IMR-90 (cell line): ENCODE data around the gene VEZT. TPM values are rescaled to one million over a fixed set of nuclear protein-coding genes. Genes with fewer than 3 reads are reported as not detected.

ENCODE experiments used
- ATAC-seq: fragments of 200-7000 bp; cut with Tn5 transposase; 2 replicates; pipeline ENCODE4 v1.9.1; 2020; ENCODE audit warnings: low read depth, mild to moderate bottlenecking, moderate library complexity
- BruUV-seq: library from RNA; stranded (reverse); fragments of 400-500 nt; replicated peaks from 2 replicates; lab custom pipeline; 2021; lab: Mats Ljungman, UMichigan
- CTCF ChIA-PET: fragments of 300-600 bp; formaldehyde crosslinking; extraction: SDS; loops from one replicate; lab custom pipeline; 2021; ENCODE audit warnings: antibody characterized with exemption; lab: Yijun Ruan, JAX
- POLR2A ChIA-PET: fragments of 300-600 bp; sonication (Branson Sonifier 250); formaldehyde crosslinking; loops from one replicate; lab custom pipeline; 2022; ENCODE audit warnings: antibody characterized with exemption; ENCODE audit not compliant: unreplicated experiment; lab: Charles Lee
- DNase-seq: peaks from one replicate; pipeline ENCODE4 v3.0.0; 2013
- H2AFZ ChIP-seq: replicated peaks from 2 replicates; pipeline ENCODE3; 2013; ENCODE audit warnings: low read length, mild to moderate bottlenecking; ENCODE audit not compliant: poor library complexity
- H2AK5ac ChIP-seq: 2 replicates; pipeline ENCODE4 v1.6.1; 2013; ENCODE audit warnings: low read depth, low read length, inconsistent platforms
- H2AK9ac ChIP-seq: replicated peaks from 2 replicates; pipeline ENCODE3; 2013; ENCODE audit warnings: mild to moderate bottlenecking, low read depth, low read length, moderate library complexity; ENCODE audit not compliant: poor library complexity
- H2BK120ac ChIP-seq: 2 replicates; pipeline ENCODE4 v1.6.1; 2013; ENCODE audit warnings: low read depth, low read length, inconsistent platforms
- H2BK15ac ChIP-seq: 3 replicates; pipeline ENCODE4 v1.6.1; 2013; ENCODE audit warnings: low read depth, low read length, inconsistent platforms
- H2BK20ac ChIP-seq: 2 replicates; pipeline ENCODE4 v1.6.1; 2013; ENCODE audit warnings: low read depth, mild to moderate bottlenecking, inconsistent platforms, low read length, moderate library complexity
- H2BK5ac ChIP-seq: 2 replicates; pipeline ENCODE4 v1.6.1; 2013; ENCODE audit warnings: mild to moderate bottlenecking, low read depth, low read length, inconsistent platforms; ENCODE audit not compliant: poor library complexity, severe bottlenecking
- H3K14ac ChIP-seq: replicated peaks from 2 replicates; pipeline ENCODE4 v1.6.1; 2013; ENCODE audit warnings: low read depth, low read length, inconsistent platforms
- H3K18ac ChIP-seq: 2 replicates; pipeline ENCODE4 v1.6.1; 2013; ENCODE audit warnings: low read depth, low read length, control low read depth
- H3K23ac ChIP-seq: 2 replicates; pipeline ENCODE4 v1.6.1; 2013; ENCODE audit warnings: low read depth, low read length, inconsistent platforms
- H3K27ac ChIP-seq: 2 replicates; pipeline ENCODE4 v1.5.1; 2013; ENCODE audit warnings: mild to moderate bottlenecking, control low read depth, low read length; ENCODE audit not compliant: insufficient read depth
- H3K27me3 ChIP-seq: 2 replicates; pipeline ENCODE4 v1.6.1; 2013; ENCODE audit warnings: low read length; ENCODE audit not compliant: control insufficient read depth, insufficient read depth
- H3K36me3 ChIP-seq: 2 replicates; pipeline ENCODE4 v1.6.1; 2013; ENCODE audit warnings: low read length, mixed read lengths; ENCODE audit not compliant: control insufficient read depth, insufficient read depth
- H3K4ac ChIP-seq: 2 replicates; pipeline ENCODE4 v1.6.1; 2013; ENCODE audit warnings: low read depth, low read length, inconsistent platforms
- H3K4me1 ChIP-seq: 2 replicates; pipeline ENCODE4 v1.6.1; 2013; ENCODE audit warnings: low read length, mixed read lengths; ENCODE audit not compliant: control insufficient read depth, insufficient read depth
- H3K4me2 ChIP-seq: 2 replicates; pipeline ENCODE4 v1.6.1; 2013; ENCODE audit warnings: low read depth, mild to moderate bottlenecking, control low read depth, low read length, moderate library complexity
- H3K4me3 ChIP-seq: 2 replicates; pipeline ENCODE4 v1.5.1; 2013; ENCODE audit warnings: low read depth, mild to moderate bottlenecking, control low read depth, low read length, moderate library complexity; ENCODE audit not compliant: insufficient read depth
- H3K56ac ChIP-seq: 2 replicates; pipeline ENCODE4 v1.6.1; 2013; ENCODE audit warnings: low read length, inconsistent platforms; ENCODE audit not compliant: insufficient read depth; ENCODE audit errors: extremely low read depth
- H3K79me1 ChIP-seq, 2 experiments: 2 replicates each; pipeline ENCODE4 v1.6.1; 2013; ENCODE audit warnings: low read length in 2 of 2, inconsistent platforms in 1 of 2, low read depth in 1 of 2
- H3K9ac ChIP-seq: 2 replicates; pipeline ENCODE4 v1.6.1; 2013; ENCODE audit warnings: low read depth, low read length, control low read depth
- H3K9me1 ChIP-seq: 2 replicates; pipeline ENCODE4 v1.6.1; 2013; ENCODE audit warnings: low read length, inconsistent platforms; ENCODE audit not compliant: insufficient read depth
- H3K9me3 ChIP-seq: 2 replicates; pipeline ENCODE4 v1.6.1; 2013; ENCODE audit warnings: low read length; ENCODE audit not compliant: control insufficient read depth, insufficient read depth
- H4K20me1 ChIP-seq: 2 replicates; pipeline ENCODE4 v1.6.1; 2013; ENCODE audit warnings: low read length, inconsistent platforms; ENCODE audit not compliant: insufficient read depth
- H4K5ac ChIP-seq: 2 replicates; pipeline ENCODE4 v1.6.1; 2013; ENCODE audit warnings: mild to moderate bottlenecking, low read depth, low read length, control low read depth
- H4K8ac ChIP-seq, 2 experiments: 2 replicates each; pipeline ENCODE4 v1.6.1; 2013; ENCODE audit warnings: low read depth in 2 of 2, low read length in 2 of 2, control low read depth in 1 of 2, inconsistent platforms in 1 of 2
- H4K91ac ChIP-seq: 2 replicates; pipeline ENCODE4 v1.6.1; 2013; ENCODE audit warnings: low read depth, low read length, inconsistent platforms; ENCODE audit not compliant: insufficient read depth
- BHLHE40 ChIP-seq: fragments of 150-350 bp; IDR thresholded peaks from 2 replicates; pipeline ENCODE4 v1.6.1; 2016; ENCODE audit warnings: mild to moderate bottlenecking, low read depth, low read length
- CEBPB ChIP-seq: IDR thresholded peaks from 2 replicates; pipeline ENCODE4 v1.6.1; 2012; ENCODE audit warnings: low read depth, low read length, improper control_type of control experiment
- CHD1 ChIP-seq: IDR thresholded peaks from 2 replicates; pipeline ENCODE4 v1.6.1; 2012; ENCODE audit warnings: low read depth, low read length, improper control_type of control experiment
- CTCF ChIP-seq: conservative IDR thresholded peaks from 2 replicates; pipeline ENCODE4 v1.5.1; 2012; ENCODE audit warnings: mild to moderate bottlenecking, low read depth, low read length, improper control_type of control experiment
- FOS ChIP-seq: fragments of 150-350 bp; IDR thresholded peaks from 2 replicates; pipeline ENCODE4 v1.6.1; 2016; ENCODE audit warnings: low read depth, low read length
- MAZ ChIP-seq: IDR thresholded peaks from 2 replicates; pipeline ENCODE4 v1.6.1; 2012; ENCODE audit warnings: low read depth, mild to moderate bottlenecking, low read length, improper control_type of control experiment, moderate library complexity, borderline replicate concordance
- MXI1 ChIP-seq: IDR thresholded peaks from 2 replicates; pipeline ENCODE4 v1.6.1; 2012; ENCODE audit warnings: low read depth, mild to moderate bottlenecking, low read length, moderate library complexity, borderline replicate concordance
- NFE2L2 ChIP-seq: fragments of 150-350 bp; IDR thresholded peaks from 2 replicates; pipeline ENCODE4 v1.6.1; 2016; ENCODE audit warnings: low read depth, mild to moderate bottlenecking, low read length
- POLR2A ChIP-seq: IDR thresholded peaks from 2 replicates; pipeline ENCODE4 v1.6.1; 2012; ENCODE audit warnings: mild to moderate bottlenecking, low read depth, low read length
- RAD21 ChIP-seq: IDR thresholded peaks from 2 replicates; pipeline ENCODE4 v1.6.1; 2012; ENCODE audit warnings: low read length, improper control_type of control experiment
- RCOR1 ChIP-seq: IDR thresholded peaks from 2 replicates; pipeline ENCODE4 v1.6.1; 2012; ENCODE audit warnings: mild to moderate bottlenecking, low read length, improper control_type of control experiment; ENCODE audit not compliant: insufficient replicate concordance
- RFX5 ChIP-seq: IDR thresholded peaks from 2 replicates; pipeline ENCODE4 v1.8.0; 2012; ENCODE audit warnings: low read depth, mild to moderate bottlenecking, low read length, moderate library complexity
- SMC3 ChIP-seq: fragments of 150-350 bp; IDR thresholded peaks from 2 replicates; pipeline ENCODE4 v1.6.1; 2016; ENCODE audit warnings: low read depth, mild to moderate bottlenecking, antibody characterized with exemption, low read length, moderate library complexity
- WGBS, 2 experiments: methylation state at CpG; one replicate each; pipeline versions ENCODE4 v1.1.5 to v1.1.7; 2013; ENCODE audit warnings: missing lambda C conversion rate in 2 of 2; ENCODE audit not compliant: insufficient read length in 1 of 2; ENCODE audit errors: extremely low coverage in 2 of 2; 5-methylcytosine and 5-hydroxymethylcytosine counted together
- dilution Hi-C: fragments of 300-500 bp; cut with HindIII; formaldehyde crosslinking; loops from one replicate; pipeline ENCODE4 v1.14.3; 2018; ENCODE audit warnings: low sequenced_read_pairs; ENCODE audit not compliant: unreplicated experiment
- in situ Hi-C: fragments of 300-500 bp; cut with MboI; formaldehyde crosslinking; loops from 3 replicates; pipeline ENCODE4 v1.14.3; 2019; ENCODE audit warnings: low sequenced_read_pairs, inconsistent platforms, mixed read lengths
- intact Hi-C: fragments of 100-400 bp; cut with micrococcal nuclease; formaldehyde crosslinking; loops from 2 replicates; pipeline ENCODE4 v1.10.0; 2022
- polyA plus RNA-seq, 3 experiments: library from polyadenylated mRNA; depleted of rRNA; stranded (reverse); fragments of >200 nt; gene quantifications; 2 replicates each; pipeline ENCODE4 v1.2.3, GENCODE V29; 2012; ENCODE audit warnings: low replicate concordance in 1 of 3
- total RNA-seq: library from RNA; depleted of rRNA; stranded (reverse); fragments of >200 nt; gene quantifications from 2 replicates; pipeline ENCODE4 v1.2.3, GENCODE V29; 2012
- TF ChIP-seq, protein P1 (sequence below): fragments of 150-350 bp; IDR thresholded peaks from 2 replicates; pipeline ENCODE4 v1.6.1; 2017; ENCODE audit warnings: mild to moderate bottlenecking, antibody characterized with exemption, low read length, low read depth
- TF ChIP-seq, protein P2 (sequence below): fragments of 150-350 bp; IDR thresholded peaks from 2 replicates; pipeline ENCODE4 v1.6.1; 2016; ENCODE audit warnings: low read depth, mild to moderate bottlenecking, low read length, moderate library complexity, borderline replicate concordance

Gene VEZT
- total and polyA plus RNA-seq, 2 of the 4 experiments (the other 2 are of a cell fraction): 54.5 to 90.2 TPM

DNA sequence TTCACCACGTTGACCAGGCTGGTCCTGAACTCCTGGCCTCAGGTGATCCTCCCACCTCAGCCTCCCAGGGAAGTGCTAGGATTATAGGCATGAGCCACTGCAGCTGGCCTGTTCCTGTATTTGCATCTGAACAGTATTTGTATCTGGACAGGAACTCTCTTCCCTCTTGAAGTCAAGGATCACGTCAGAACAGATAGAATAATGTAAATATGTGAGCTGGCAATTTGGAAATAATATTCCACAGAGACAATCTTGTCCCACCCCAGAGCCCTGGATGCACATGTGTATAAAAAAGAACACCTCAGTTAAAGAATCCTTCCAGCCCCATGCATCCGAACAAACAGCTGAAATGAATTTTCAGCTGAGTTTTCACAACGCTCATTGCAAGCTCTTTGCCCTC is 118.3 kb downstream of the VEZT start:
- Histone ChIP-seq H3K36me3 (no peaks in the 10 kb centered on the region), H3K79me1 (no peaks in the 10 kb centered on the region), H3K4me3 (no peak overlapping the region), H3K23ac (peak overlapping the region; percentile 74; the same call in 1 of the 2 replicates), H3K27me3 (no peaks in the 10 kb centered on the region), H2AK9ac (no peak overlapping the region), H2BK120ac (peak overlapping the region; percentile 86), H4K91ac (peak overlapping the region; percentile 29), H3K9me3 (peaks cover 2% of the 10 kb centered on the region; the same call in 1 of the 2 replicates), H4K5ac (peak overlapping the region; percentile 71), H3K27ac (peak overlapping the region; percentile 76), H3K4me1 (peaks cover 8% of the 10 kb centered on the region), H3K56ac (peak overlapping the region; percentile 78), H2BK5ac (peak overlapping the region; percentile 88), H3K4me2 (peak overlapping the region; percentile 87), H2AK5ac (peak overlapping the region; percentile 33; the same call in 1 of the 2 replicates), H2AFZ (peak overlapping the region; percentile 65), H3K9ac (peak overlapping the region; percentile 61; the same call in 1 of the 2 replicates), H3K9me1 (peaks cover 9% of the 10 kb centered on the region), H4K8ac (peak overlapping the region; percentile 54 to 89; a peak in 3 of 4 replicates), H2BK15ac (peak overlapping the region; percentile 75; the same call in 2 of the 3 replicates), H3K18ac (peak overlapping the region; percentile 88), H2BK20ac (peak overlapping the region; percentile 93), H4K20me1 (no peaks in the 10 kb centered on the region), H3K14ac (peak overlapping the region; percentile 62; the same call in 1 of the 2 replicates), H3K4ac (peak overlapping the region; percentile 66)
- dilution Hi-C loops: no loop called here
- in situ Hi-C loops: loop anchor here (5.0 to 25.0 kb wide), 3 partner anchors 219 to 1199 kb away; partner anchors contain the start of gene PLXNC1
- POLR2A ChIA-PET: no interaction called here
- CTCF ChIA-PET: interaction anchor here (0.6 to 2.7 kb wide), 12 partner anchors 11 to 298 kb away, joined by 3 to 16 read pairs (median 5); partner anchors contain the start of genes FGD6, NR2C1 and VEZT
- WGBS, 2 experiments: no CpG with 5 or more reads among the region's 4 CpGs
- ATAC-seq: peak; percentile 24
- no TSS peak for BruUV-seq
- DNase-seq: peak; percentile 51
- intact Hi-C loops: loop anchor here (1.0 to 10.0 kb wide), 11 partner anchors 119 to 1189 kb away; partner anchors contain the start of genes FGD6, METAP2, NR2C1 and PLXNC1
- no peak for TF ChIP-seq RFX5
- TF ChIP-seq CEBPB: no peak
- TF ChIP-seq, protein P1, sequence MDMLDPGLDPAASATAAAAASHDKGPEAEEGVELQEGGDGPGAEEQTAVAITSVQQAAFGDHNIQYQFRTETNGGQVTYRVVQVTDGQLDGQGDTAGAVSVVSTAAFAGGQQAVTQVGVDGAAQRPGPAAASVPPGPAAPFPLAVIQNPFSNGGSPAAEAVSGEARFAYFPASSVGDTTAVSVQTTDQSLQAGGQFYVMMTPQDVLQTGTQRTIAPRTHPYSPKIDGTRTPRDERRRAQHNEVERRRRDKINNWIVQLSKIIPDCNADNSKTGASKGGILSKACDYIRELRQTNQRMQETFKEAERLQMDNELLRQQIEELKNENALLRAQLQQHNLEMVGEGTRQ: no peak
- TF ChIP-seq POLR2A: no peak
- no peak for TF ChIP-seq NFE2L2
- TF ChIP-seq MAZ: no peak
- TF ChIP-seq CTCF: no peak
- TF ChIP-seq BHLHE40: no peak
- no peak for TF ChIP-seq FOS
- TF ChIP-seq, protein P2, sequence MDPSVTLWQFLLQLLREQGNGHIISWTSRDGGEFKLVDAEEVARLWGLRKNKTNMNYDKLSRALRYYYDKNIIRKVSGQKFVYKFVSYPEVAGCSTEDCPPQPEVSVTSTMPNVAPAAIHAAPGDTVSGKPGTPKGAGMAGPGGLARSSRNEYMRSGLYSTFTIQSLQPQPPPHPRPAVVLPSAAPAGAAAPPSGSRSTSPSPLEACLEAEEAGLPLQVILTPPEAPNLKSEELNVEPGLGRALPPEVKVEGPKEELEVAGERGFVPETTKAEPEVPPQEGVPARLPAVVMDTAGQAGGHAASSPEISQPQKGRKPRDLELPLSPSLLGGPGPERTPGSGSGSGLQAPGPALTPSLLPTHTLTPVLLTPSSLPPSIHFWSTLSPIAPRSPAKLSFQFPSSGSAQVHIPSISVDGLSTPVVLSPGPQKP: no peak
- TF ChIP-seq RAD21: no peak
- no peak for TF ChIP-seq CHD1
- TF ChIP-seq MXI1: no peak
- no peak for TF ChIP-seq RCOR1
- no peak for TF ChIP-seq SMC3
